M059J (cell line): ENCODE data around the gene PDXP. TPM values are rescaled to one million over a fixed set of nuclear protein-coding genes. Genes with fewer than 3 reads are reported as not detected.
A peak's percentile ranks its signal among the peaks of the same experiment; 100 is the strongest.
"Not testable (repeated sequence)": the region's sequence is repeated elsewhere in the genome, so short reads cannot be mapped to it uniquely, and the experiment has no call there.

ENCODE experiments used
- DNase-seq: peaks from one replicate; pipeline ENCODE4 v3.0.0-alpha.2; 2012; ENCODE audit warnings: low read depth
- total RNA-seq: library from RNA; depleted of rRNA; stranded (reverse); fragments of >200 nt; shearing (Covaris generic); gene quantifications from 2 replicates; pipeline ENCODE4 v1.2.3, GENCODE V29; 2014; rRNA removed

The PDXP gene
- total RNA-seq, result 29.8 and 32.6 TPM in 2 replicates

GRCh38 chr22:37658133-37659065, at the start of gene PDXP:
PDXP (plus strand) TSS chr22:37658723; CDS start chr22:37658783, 60 bp downstream.
- DNase-seq, result peak; percentile 99

DNA sequence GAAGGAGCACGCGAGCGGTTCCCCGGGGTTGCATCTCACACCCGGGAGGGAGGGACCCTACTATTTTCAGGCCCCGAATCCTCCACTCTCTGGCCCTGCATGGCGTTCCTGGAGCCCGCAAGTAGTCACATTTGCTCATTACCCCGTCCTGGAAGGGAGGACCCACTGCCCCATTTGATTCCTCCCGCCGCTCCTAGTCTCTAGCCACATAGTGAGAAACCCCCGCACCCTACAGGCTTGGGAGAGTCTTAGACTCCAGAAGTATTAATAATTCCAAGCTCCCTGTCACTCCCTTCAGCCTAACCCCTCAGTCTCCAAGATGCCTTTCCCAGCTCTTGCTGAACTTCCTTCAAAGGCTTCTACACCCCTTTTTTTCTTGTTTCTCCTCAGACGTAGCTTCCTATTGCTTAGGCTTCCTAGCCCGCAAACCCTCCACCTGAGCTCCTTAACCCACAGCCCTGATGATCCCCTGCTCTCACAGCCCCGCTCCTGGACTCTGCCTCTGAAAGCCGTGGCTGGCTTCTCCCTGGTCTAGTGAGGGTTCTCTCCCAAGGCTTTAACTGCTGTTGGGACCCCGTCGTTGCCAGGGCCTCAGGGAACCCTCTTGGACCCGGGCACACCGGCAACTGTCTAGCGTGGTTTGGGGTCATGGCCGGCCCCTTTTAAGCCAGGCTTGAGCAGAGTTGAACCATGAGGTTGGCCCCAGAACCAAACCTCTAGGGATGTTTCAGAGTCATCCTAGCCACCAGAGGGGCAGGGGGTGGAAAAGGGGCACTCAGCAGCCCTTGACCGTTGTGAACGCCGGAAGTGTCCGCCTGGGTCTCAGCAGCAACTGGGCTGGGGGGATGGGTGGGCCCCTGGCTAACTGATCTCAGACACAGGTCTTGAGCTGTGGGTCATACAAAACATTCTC, 49.0 kb upstream of the PDXP start:
- DNase-seq, result no peak

GRCh38 chr22:37610153-37610475, 48.4 kb upstream of the PDXP start:
- not testable (repeated sequence) for DNase-seq

GRCh38 chr22:37610480-37611129, 47.9 kb upstream of the PDXP start:
- DNase-seq, result no peak

GRCh38 chr22:37611207-37611606, 47.3 kb upstream of the PDXP start:
- no peak for DNase-seq

GRCh38 chr22:37616201-37617083, 42.1 kb upstream of the PDXP start:
- DNase-seq, result no peak

- DNase-seq, result no peak
These were observed 41.1 kb upstream of the PDXP start for GRCh38 chr22:37617431-37617830.

DNA sequence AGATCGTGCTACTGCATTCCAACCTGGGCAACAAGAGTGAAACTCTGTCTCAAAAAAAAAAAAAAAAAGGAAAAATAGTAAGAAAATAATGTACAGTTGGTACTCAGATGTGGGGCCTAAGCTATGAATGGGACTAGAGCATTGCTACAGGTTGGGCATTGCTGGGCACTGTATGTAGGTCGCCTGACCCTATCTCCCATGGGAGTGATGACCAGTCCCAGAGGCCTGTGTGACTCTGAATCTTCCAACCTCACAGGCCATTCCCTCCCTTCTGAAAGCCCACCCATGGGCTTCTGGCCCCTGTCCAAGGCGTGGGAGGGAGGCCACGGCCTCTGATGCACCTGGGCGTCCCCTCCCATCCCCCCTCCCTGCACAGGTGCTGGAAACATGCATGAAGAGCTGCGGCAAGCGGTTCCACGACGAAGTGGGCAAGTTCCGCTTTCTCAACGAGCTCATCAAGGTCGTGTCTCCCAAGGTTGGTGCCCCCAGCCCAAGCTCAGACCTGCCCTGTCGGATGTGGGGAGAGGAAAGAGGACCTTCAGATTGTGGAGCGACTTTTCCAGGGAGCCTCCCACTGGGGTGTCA, 40.4 kb upstream of the PDXP start:
- no peak for DNase-seq

GRCh38 chr22:37618674-37619073, 39.8 kb upstream of the PDXP start:
- no peak for DNase-seq

GRCh38 chr22:37619991-37620390, 38.5 kb upstream of the PDXP start:
- no peak for DNase-seq

DNA sequence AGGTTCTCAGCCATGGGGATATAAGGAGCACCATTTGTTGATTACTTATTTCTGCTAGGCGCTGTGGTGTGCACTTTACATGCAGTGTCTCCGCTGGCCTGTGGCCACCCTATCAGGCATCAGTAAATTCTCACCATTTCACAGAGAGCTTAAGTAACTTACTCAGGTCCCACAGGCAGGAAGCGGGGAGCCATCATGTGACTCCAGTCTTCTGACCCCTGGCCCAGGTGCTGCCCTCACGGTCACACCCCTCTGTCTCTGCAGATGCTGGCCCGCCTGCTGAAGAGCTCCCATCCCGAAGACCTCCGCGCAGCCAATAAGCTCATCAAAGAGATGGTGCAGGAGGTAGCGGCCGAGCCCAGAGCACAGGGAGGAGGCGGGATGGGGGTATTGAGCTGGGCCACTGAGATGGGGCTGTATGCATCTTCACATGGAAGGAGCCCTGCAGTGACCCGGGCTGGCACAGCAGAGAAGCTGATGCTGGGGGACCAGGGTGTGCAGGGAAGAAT, 37.1 kb upstream of the PDXP start:
- no peak for DNase-seq

- DNase-seq, result no peak
These were observed 35.2 kb upstream of the PDXP start for GRCh38 chr22:37623075-37624016.

- DNase-seq, result no peak
These were observed 34.5 kb upstream of the PDXP start for GRCh38 chr22:37624017-37624365.

DNA sequence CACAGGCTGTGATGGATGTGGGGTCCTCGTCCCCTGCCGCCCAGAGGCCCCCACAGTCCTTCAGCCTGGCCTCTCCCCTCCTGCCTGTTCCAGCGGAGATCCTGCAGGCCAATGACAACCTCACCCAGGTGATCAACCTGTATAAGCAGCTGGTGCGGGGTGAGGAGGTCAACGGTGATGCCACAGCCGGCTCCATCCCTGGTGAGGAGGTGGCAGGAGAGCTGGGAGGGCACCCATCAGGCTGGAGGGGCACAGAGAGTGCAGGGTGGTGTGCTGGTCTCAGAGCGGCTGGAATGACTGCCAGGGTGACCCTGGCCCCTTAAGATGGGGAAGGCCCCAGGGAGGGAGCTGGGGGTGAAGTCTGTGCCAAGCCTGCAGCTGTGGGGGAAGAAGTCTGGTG, 33.6 kb upstream of the PDXP start:
- DNase-seq, result no peak

DNA sequence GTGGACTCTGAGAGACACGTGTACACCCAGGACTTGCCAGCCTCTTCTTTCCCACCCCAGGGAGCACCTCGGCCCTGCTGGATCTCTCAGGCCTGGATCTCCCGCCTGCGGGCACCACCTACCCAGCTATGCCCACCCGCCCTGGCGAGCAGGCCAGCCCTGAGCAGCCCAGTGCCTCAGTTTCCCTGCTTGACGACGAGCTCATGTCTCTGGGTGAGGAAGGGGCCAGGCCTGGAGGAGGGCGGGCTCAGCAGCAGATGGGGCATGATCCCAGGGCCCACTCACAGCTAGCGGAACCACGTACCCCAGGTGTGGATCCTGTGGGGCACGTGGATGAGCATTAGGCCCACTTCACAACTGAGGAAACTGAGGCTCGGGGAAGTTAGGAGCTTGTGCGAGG, 32.8 kb upstream of the PDXP start:
- DNase-seq, result no peak

GRCh38 chr22:37626144-37626543, 32.4 kb upstream of the PDXP start:
- no peak for DNase-seq

DNA sequence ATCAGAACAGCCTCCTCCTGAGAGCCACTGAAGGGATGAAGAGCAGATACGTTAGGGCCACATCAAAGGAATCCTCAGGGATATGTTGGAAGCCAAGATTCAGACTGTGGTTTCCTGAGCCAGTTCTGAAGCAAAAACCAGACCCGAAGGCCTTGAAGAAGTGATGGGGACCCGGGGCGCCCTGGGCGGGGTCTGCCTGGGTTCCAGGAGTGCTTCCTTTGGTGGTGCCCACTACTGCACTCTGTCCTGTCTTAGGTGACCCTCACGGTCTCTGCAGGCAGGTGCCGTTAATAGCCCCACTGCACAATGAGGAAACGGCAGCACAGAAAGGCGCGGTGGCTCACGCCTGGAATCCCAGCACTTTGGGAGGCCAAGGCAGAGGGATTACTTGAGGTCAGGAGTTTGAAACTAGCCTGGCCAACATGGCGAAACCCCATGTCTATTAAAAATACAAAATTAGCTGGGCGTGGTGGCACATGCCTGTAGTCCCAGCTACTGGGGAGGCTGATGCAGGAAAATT, 31.9 kb upstream of the PDXP start:
- no peak for DNase-seq

- no peak for DNase-seq
These were observed 31.4 kb upstream of the PDXP start for GRCh38 chr22:37627121-37627520.

DNA sequence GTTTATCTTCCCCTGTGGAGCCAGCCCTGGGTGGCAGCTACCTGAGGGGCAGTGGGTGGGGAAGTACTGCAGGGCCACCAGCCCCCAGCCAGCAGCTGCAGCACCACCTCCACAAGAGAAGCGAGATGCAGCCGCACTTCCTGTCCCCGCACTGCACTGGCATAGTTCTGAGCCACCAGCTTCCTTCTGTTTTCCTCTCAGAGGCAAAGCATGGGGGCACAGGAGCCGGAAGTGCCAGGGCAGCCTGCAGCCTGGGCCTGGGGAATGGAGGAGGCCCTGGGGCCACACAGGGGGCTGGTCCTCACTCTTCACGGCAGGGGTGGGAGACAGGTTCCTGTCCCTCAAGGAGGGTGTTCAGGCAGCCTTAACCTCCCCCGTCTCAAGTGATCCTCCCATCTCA, 31.0 kb upstream of the PDXP start:
- no peak for DNase-seq
